HG02981 (cell line): Measurements from ENCODE around the gene ABCD1.

Source experiments
- ATAC-seq: cut with Tn5 transposase; IDR thresholded peaks from one replicate; pipeline ENCODE4 v1.9.1; 2021; ENCODE audit warnings: mild to moderate bottlenecking, moderate library complexity; ENCODE audit not compliant: unreplicated experiment

The ABCD1 gene

GRCh38 chrX:153783378-153784013 is 58.8 kb downstream of the ABCD1 start:
- ATAC-seq = no peak

GRCh38 chrX:153784325-153784967 is 59.8 kb downstream of the ABCD1 start:
- ATAC-seq = no peak

GRCh38 chrX:153786669-153787068 is 62.0 kb downstream of the ABCD1 start:
- no peak for ATAC-seq

GRCh38 chrX:153789654-153790053 is 65.0 kb downstream of the ABCD1 start:
- no peak for ATAC-seq

- ATAC-seq = no peak
Observed at GRCh38 chrX:153791104-153791852, 66.6 kb downstream of the ABCD1 start.

- no peak for ATAC-seq
Observed at GRCh38 chrX:153792368-153792767, 67.7 kb downstream of the ABCD1 start.

- ATAC-seq = no peak
Observed at GRCh38 chrX:153793291-153793690, 68.6 kb downstream of the ABCD1 start.
